Smooth muscle cell (in vitro differentiated cells): ENCODE results near the gene UBL3. TPM values are rescaled to one million over a fixed set of nuclear protein-coding genes. Genes with fewer than 3 reads are reported as not detected.

Source experiments
- DNase-seq: peaks from one replicate; lab custom pipeline; 2025; ENCODE audit not compliant: unreplicated experiment; lab: John Stamatoyannopoulos, UW
- H2AFZ ChIP-seq: fragments of 200-600 bp; sonication (generic); 2 replicates; pipeline ENCODE4 v1.6.0; 2016; ENCODE audit warnings: antibody characterized with exemption, low read depth, mild to moderate bottlenecking
- H3F3A ChIP-seq: fragments of 200-600 bp; sonication (generic); 2 replicates; pipeline ENCODE4 v1.6.0; 2017; ENCODE audit warnings: antibody characterized with exemption, low read depth
- H3K27ac ChIP-seq: fragments of 200-600 bp; sonication (generic); 2 replicates; pipeline ENCODE4 v1.5.1; 2016; ENCODE audit warnings: low read depth, mild to moderate bottlenecking
- H3K27me3 ChIP-seq: fragments of 200-600 bp; sonication (generic); 2 replicates; pipeline ENCODE4 v1.6.1; 2016; ENCODE audit warnings: low read depth, mild to moderate bottlenecking
- H3K36me3 ChIP-seq: fragments of 200-600 bp; sonication (generic); 2 replicates; pipeline ENCODE4 v1.5.1; 2016; ENCODE audit warnings: low read depth
- H3K4me1 ChIP-seq: fragments of 200-600 bp; sonication (generic); 2 replicates; pipeline ENCODE4 v1.5.1; 2016; ENCODE audit warnings: low read depth
- H3K4me2 ChIP-seq: fragments of 200-600 bp; sonication (generic); 2 replicates; pipeline ENCODE4 v1.6.0; 2016; ENCODE audit warnings: mild to moderate bottlenecking
- H3K4me3 ChIP-seq: fragments of 200-600 bp; sonication (generic); 2 replicates; pipeline ENCODE4 v1.5.1; 2016; ENCODE audit warnings: mild to moderate bottlenecking
- H3K79me2 ChIP-seq: fragments of 200-600 bp; sonication (generic); 2 replicates; pipeline ENCODE4 v1.6.0; 2016; ENCODE audit warnings: low read depth, mild to moderate bottlenecking
- H3K9ac ChIP-seq: fragments of 200-600 bp; sonication (generic); 2 replicates; pipeline ENCODE4 v1.6.0; 2016; ENCODE audit warnings: low read depth
- H3K9me3 ChIP-seq: fragments of 200-600 bp; sonication (generic); replicated peaks from 2 replicates; pipeline ENCODE4 v1.5.1; 2016; ENCODE audit warnings: low read depth
- H4K20me1 ChIP-seq: fragments of 200-600 bp; sonication (generic); 2 replicates; pipeline ENCODE4 v1.6.0; 2016; ENCODE audit warnings: low read depth
- WGBS: methylation state at CpG from one replicate; pipeline ENCODE4 v1.1.7; 2016; ENCODE audit warnings: low lambda C conversion rate; 5-methylcytosine and 5-hydroxymethylcytosine counted together
- polyA plus RNA-seq: library from polyadenylated mRNA; unstranded; fragments of >200 nt; fragmentation: Nextera tagmentation; extraction: Ambion mirVana; gene quantifications from 2 replicates; pipeline ENCODE4 v1.2.1, GENCODE V29; 2016
- total RNA-seq: library from RNA; depleted of rRNA; stranded (reverse); fragments of >200 nt; gene quantifications from 2 replicates; pipeline ENCODE4 v1.2.3, GENCODE V29; 2014
- TF ChIP-seq, protein P1 (sequence below): fragments of 200-600 bp; sonication (generic); IDR thresholded peaks from 2 replicates; pipeline ENCODE4 v1.5.1; 2017; ENCODE audit warnings: borderline replicate concordance, mild to moderate bottlenecking, antibody characterized with exemption; ENCODE audit not compliant: insufficient read depth, poor library complexity, severe bottlenecking

UBL3 gene, protein sequence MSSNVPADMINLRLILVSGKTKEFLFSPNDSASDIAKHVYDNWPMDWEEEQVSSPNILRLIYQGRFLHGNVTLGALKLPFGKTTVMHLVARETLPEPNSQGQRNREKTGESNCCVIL
- total RNA-seq (46.6 and 59.2 TPM in 2 replicates), polyA plus RNA-seq (25.2 and 32.0 TPM in 2 replicates)

DNA sequence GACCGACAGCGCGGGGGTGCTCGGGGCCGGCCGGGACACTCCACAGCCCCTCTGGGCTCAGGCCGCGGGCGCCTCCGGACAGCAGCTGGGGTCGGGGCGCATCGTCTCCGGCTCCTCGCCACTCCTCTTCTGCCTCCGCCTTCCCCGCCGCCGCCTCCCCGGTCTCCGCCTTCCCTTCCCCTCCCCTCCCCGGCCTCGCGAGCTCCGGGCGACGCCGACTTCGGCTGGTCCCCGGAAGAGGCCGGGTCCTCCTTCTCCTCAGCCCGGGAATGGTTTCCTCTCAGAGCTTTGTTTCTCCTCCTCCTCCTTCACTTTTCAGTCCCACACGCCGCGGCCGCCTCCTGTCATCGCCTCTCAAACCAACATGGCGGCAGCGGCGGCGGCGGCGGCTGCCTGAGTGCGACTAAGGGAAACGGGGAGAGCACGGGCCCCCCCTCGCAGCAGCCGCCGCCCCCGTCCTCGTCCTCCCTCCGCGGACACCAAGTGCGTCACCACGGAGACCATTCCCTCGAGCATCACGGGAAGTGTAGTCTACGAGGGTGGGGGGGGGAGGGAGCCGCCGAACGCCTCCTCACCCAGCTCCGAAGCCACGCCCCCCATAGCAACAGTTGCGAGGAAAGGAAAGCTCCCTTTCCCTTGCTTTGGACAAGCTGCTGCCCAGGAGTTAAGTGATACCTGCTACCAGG lies at the start of gene UBL3:
UBL3 (minus strand) TSS at position 405 of the 686 bp plus-strand sequence. CDS start 1,079 bp downstream, outside the sequence.
- TF ChIP-seq, protein P1, sequence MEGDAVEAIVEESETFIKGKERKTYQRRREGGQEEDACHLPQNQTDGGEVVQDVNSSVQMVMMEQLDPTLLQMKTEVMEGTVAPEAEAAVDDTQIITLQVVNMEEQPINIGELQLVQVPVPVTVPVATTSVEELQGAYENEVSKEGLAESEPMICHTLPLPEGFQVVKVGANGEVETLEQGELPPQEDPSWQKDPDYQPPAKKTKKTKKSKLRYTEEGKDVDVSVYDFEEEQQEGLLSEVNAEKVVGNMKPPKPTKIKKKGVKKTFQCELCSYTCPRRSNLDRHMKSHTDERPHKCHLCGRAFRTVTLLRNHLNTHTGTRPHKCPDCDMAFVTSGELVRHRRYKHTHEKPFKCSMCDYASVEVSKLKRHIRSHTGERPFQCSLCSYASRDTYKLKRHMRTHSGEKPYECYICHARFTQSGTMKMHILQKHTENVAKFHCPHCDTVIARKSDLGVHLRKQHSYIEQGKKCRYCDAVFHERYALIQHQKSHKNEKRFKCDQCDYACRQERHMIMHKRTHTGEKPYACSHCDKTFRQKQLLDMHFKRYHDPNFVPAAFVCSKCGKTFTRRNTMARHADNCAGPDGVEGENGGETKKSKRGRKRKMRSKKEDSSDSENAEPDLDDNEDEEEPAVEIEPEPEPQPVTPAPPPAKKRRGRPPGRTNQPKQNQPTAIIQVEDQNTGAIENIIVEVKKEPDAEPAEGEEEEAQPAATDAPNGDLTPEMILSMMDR = no peak
- Histone ChIP-seq H3K27ac (peak within 1 kb of the TSS; percentile 99), H3K9ac (peak within 1 kb of the TSS; percentile 99), H3K4me2 (peak within 1 kb of the TSS; percentile 95), H3F3A (peaks cover 7% of the 10 kb centered on the region), H3K9me3 (no peaks in the 10 kb centered on the region), H3K27me3 (no peaks in the 10 kb centered on the region), H3K4me3 (peak within 1 kb of the TSS; percentile 95), H3K36me3 (no peaks in the 10 kb centered on the region), H2AFZ (peak within 1 kb of the TSS; percentile 85), H3K4me1 (peaks cover 22% of the 10 kb centered on the region), H4K20me1 (peaks cover 41% of the 10 kb centered on the region), H3K79me2 (peaks cover 46% of the 10 kb centered on the region)
- DNase-seq = peak; percentile 92
- WGBS = 1% methylated on average over 41 of the region's 64 CpGs

DNA sequence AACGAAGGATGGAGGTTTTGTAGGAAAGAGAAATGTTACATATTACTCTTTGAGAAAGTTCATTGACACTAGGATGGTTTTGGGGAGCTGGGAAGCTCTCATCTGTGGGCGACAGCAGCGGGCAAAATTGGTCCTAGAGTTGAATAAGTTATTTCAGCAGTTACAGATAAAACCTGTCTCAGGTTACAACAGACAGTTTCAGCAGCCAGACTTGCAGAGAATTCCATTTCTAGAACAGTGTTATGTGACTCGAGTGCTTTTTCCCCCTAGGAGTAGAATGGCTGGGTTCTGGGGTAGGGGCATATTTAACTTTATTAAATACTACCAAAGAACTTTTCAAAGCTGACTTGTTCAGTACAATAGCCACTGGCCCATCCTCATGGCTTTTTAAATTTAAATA lies 46.7 kb upstream of the UBL3 start:
- 76% methylated on average over 4 of the region's 4 CpGs for WGBS
- Histone ChIP-seq H3K79me2 (no peaks in the 10 kb centered on the region), H3F3A (peaks cover 4% of the 10 kb centered on the region), H2AFZ (no peak overlapping the region), H3K9me3 (no peaks in the 10 kb centered on the region), H3K4me1 (no peaks in the 10 kb centered on the region), H4K20me1 (no peaks in the 10 kb centered on the region), H3K27ac (no peak overlapping the region), H3K4me2 (no peak overlapping the region), H3K9ac (no peak overlapping the region), H3K27me3 (no peaks in the 10 kb centered on the region), H3K4me3 (no peak overlapping the region), H3K36me3 (no peaks in the 10 kb centered on the region)
- TF ChIP-seq, protein P1 = no peak
- DNase-seq = no peak

DNA sequence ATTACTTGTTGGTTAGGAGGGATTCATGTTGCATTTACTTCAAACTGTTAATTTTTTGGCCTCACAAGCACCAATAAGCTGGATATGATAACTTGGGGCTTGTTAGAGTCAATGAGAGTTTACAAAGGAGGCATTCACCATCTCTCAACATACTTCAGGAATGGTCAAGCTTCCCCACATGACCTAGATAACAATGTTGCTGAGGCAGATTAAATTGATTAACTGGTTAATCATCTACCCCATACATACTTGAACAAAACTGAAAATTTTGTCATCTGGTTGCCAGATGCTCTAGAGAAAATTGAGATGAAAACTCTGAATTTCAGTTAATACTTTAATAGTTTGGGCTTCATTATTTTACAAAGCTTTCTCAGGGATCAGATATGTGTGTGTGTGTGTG lies 43.0 kb upstream of the UBL3 start:
- no peaks in the 10 kb centered on the region for H3K36me3 ChIP-seq
- H3K4me1 ChIP-seq = no peaks in the 10 kb centered on the region
- no peak for DNase-seq
- no peak overlapping the region for H2AFZ ChIP-seq
- H3K4me2 ChIP-seq = no peak overlapping the region
- H4K20me1 ChIP-seq = no peaks in the 10 kb centered on the region
- no peaks in the 10 kb centered on the region for H3K79me2 ChIP-seq
- H3K27me3 ChIP-seq = no peaks in the 10 kb centered on the region
- TF ChIP-seq, protein P1 = no peak
- H3K27ac ChIP-seq = no peak overlapping the region
- H3K9ac ChIP-seq = no peak overlapping the region
- H3K4me3 ChIP-seq = no peak overlapping the region
- no peaks in the 10 kb centered on the region for H3K9me3 ChIP-seq
- H3F3A ChIP-seq = no peaks in the 10 kb centered on the region

DNA sequence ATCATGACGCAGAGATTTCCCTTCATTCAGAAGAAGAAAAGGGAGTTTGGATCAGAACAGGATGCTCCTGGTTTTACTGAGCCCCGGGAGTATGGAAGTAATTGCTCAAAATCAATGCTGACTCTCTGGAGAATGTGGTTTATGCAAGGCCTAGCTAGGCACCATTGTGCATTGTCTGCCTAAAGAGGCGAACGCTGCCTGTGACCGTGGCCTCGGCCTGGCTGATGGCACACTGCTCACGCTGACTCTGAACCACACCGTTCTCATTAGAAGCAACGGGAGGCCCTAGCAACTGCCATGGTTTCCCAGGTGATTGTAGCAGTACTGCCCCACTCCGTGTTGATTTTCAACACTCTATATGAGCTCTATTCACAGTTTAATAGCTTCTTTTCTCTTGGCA lies 41.7 kb upstream of the UBL3 start:
- 85% methylated on average over 10 of the region's 10 CpGs for WGBS
- no peak overlapping the region for H2AFZ ChIP-seq
- TF ChIP-seq, protein P1 = no peak

More for the DNA sequence above, 41.7 kb upstream of the UBL3 start:
- H3F3A ChIP-seq = no peaks in the 10 kb centered on the region
- no peak overlapping the region for H3K4me3 ChIP-seq
- H3K9me3 ChIP-seq = no peaks in the 10 kb centered on the region
- H3K36me3 ChIP-seq = no peaks in the 10 kb centered on the region
- no peaks in the 10 kb centered on the region for H3K4me1 ChIP-seq
- no peaks in the 10 kb centered on the region for H3K27me3 ChIP-seq
- no peak overlapping the region for H3K9ac ChIP-seq
- DNase-seq = no peak
- H3K4me2 ChIP-seq = no peak overlapping the region
- no peaks in the 10 kb centered on the region for H3K79me2 ChIP-seq
- H3K27ac ChIP-seq = no peak overlapping the region
- no peaks in the 10 kb centered on the region for H4K20me1 ChIP-seq
